Motor neuron (in vitro differentiated cells): ENCODE results near the gene NSD1. TPM values are rescaled to one million over a fixed set of nuclear protein-coding genes. Genes with fewer than 3 reads are reported as not detected.

Experiments
- ATAC-seq, 8 experiments: fragments of 200-7000 bp; cut with Tn5 transposase; replicated peaks in 6 of 8; 2 replicates each; pipeline ENCODE4 v1.8.0; 2021; ENCODE audit warnings: mild to moderate bottlenecking in 8 of 8, moderate library complexity in 8 of 8
- H3K27ac ChIP-seq, 2 donors: fragments of 250-450 bp; sonication (Bioruptor Pico); 2 replicates each; pipeline ENCODE4 v1.9.0; 2021; ENCODE audit warnings: antibody characterized with exemption in 2 of 2, mild to moderate bottlenecking in 2 of 2, moderate library complexity in 1 of 2
- H3K4me1 ChIP-seq, 2 donors: fragments of 250-450 bp; sonication (Bioruptor Pico); replicated peaks in 1 of 2; 2 replicates each; pipeline ENCODE4 v1.6.1; 2021; ENCODE audit warnings: antibody characterized with exemption in 2 of 2, mild to moderate bottlenecking in 2 of 2, moderate library complexity in 1 of 2
- H3K4me3 ChIP-seq, 5 donors: fragments of 250-450 bp; sonication (Bioruptor Pico); 2 replicates each; pipeline ENCODE4 v1.9.0; 2021; ENCODE audit warnings: antibody characterized with exemption in 5 of 5, mild to moderate bottlenecking in 5 of 5, moderate library complexity in 4 of 5
- WGBS, 10 experiments: fragments of 450-650 bp; shearing (Covaris generic); methylation state at CpG; one replicate each; pipeline ENCODE4 v1.0.0; 2022; 5-methylcytosine and 5-hydroxymethylcytosine counted together
- in situ Hi-C, 9 experiments: fragments of 400-800 bp; cut with MboI; loops; one replicate each; pipeline ENCODE4 v1.15.0; 2021; ENCODE audit warnings: low sequenced_read_pairs in 9 of 9, low pct_unique_long_range_greater_than_20kb in 2 of 9; ENCODE audit not compliant: unreplicated experiment in 9 of 9
- total RNA-seq, 8 experiments: library from RNA; unstranded; fragments of 300-600 nt; gene quantifications; 2 replicates each; pipeline versions ENCODE4 v1.2.3 to v1.2.4, GENCODE V29; 2022

Gene NSD1
- total RNA-seq, 8 experiments from 2014 or later: 23.9 to 91.7 (median 32.6) TPM

DNA sequence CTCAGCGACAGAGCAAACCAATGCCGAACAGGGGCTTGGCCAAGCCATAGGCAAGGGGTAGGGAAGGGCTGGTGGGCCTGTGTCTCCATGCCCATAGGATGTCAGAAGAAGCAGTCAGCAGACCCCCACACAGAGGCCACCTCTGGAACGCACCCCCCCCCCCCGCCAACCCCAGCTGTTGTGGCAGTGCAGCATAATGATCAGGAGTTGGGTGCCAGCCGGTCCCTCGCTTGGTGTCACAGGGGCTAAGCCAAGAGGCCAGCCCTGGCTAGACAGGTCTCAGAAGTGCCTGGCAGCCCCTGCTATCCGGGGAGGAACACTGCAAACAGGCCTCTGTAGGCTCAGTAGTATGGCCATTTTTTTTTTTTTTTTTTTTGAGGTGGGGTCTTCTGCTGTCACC lies 181.8 kb downstream of the NSD1 start:
- Histone ChIP-seq H3K27ac (no peak overlapping the region), H3K4me1 (peaks cover 0 to 4% of the 10 kb centered on the region in 2 donors), H3K4me3 (no peak overlapping the region)
- 50 to 100% (median 95%) methylated on average over 2 of the region's 7 CpGs; no CpG with 5 or more reads in 6 of the 10 experiments for WGBS, 10 experiments
- in situ Hi-C loops: no loop called here
- ATAC-seq: no peak

DNA sequence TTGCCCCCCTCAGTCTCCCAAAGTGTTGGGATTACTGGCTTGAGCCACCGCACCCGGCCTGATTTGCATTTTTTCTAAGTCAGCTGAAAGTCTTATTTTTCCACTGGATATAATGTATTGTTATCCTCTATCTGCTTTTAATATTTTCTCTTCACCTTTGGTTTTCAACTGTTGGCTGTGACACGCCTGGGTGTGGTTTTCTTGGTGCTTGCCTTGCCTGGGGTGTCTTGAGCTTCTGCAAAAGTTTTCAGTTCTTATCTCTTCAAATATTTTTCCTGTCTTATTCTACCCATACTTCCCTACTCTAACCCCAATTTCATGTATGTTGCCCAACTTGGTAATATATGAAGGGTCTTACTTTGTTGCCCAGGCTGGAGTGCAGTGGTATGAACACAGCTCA lies 182.4 kb downstream of the NSD1 start:
- ATAC-seq: no peak
- in situ Hi-C loops: no loop called here
- no peak overlapping the region for H3K4me3 ChIP-seq
- peaks cover 0 to 3% of the 10 kb centered on the region in 2 donors for H3K4me1 ChIP-seq
- no peak overlapping the region for H3K27ac ChIP-seq
- 81 to 100% (median 94%) methylated on average over 1 to 3 of the region's 3 CpGs; no CpG with 5 or more reads in 2 of the 10 experiments for WGBS, 10 experiments

DNA sequence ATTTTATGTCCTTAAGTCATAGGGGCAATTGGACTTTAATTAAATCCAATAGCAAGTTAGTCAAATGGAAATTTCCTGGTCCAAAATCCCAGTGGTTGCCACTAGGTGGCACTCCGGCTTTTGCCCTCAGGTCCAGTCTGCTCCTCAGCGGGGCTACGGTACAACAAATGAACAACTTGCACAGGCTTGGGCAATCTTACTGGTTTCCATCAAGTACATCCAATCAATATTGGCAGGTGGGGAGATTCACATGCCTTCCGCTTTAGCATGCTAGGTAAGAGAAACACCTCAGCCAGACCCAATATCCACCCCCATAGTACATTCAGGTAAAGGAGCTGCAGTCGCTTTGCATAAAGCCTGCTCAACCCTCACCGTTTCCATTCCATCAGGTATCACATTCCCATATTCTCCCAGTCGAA lies 184.4 kb downstream of the NSD1 start:
- Histone ChIP-seq H3K4me1 (no peaks in the 10 kb centered on the region), H3K4me3 (no peak overlapping the region), H3K27ac (no peak overlapping the region)
- in situ Hi-C loops: no loop called here
- WGBS, 10 experiments: 20 to 90% (median 36%) methylated on average over 2 to 6 of the region's 7 CpGs; no CpG with 5 or more reads in 2 of the 10 experiments
- ATAC-seq: peak; percentile 36 to 83 (median 55)

DNA sequence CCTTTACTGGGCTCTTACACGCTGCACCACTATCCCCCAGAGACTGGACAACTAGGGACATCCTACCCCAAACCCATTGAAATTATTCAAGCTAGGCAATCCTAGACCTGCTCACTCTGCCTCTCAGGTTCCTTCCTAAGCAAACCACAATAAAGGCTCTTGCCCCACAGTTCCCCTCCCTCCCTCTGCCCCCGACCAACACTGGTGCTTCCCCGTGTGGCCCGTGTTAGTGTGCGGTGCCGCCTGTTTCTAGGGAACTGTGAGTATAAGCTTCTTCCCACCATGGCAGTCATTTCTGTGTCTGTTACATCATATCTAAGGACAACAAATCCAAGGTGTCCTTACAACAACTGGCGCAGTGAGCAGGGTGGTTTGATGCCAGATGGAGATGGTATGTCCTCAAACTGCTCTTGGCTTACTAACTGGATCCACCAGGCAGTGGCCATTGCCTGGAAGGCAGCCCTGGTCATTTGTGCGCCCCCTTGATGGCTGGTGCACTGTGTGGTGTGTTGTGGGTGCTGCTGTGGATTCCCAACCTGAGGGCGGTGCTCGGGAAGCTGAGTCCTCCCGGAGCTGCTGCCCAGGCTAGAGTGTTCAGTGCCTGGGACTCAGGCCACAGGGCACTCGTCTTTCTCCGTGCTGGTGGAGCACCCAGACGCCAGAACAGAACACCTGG lies 186.5 kb downstream of the NSD1 start:
- H3K4me1 ChIP-seq: no peaks in the 10 kb centered on the region
- in situ Hi-C loops: no loop called here
- no peak overlapping the region for H3K4me3 ChIP-seq
- 80 to 100% (median 88%) methylated on average over 1 to 4 of the region's 14 CpGs; no CpG with 5 or more reads in 5 of the 10 experiments for WGBS, 10 experiments
- H3K27ac ChIP-seq: no peak overlapping the region
- ATAC-seq: no peak

DNA sequence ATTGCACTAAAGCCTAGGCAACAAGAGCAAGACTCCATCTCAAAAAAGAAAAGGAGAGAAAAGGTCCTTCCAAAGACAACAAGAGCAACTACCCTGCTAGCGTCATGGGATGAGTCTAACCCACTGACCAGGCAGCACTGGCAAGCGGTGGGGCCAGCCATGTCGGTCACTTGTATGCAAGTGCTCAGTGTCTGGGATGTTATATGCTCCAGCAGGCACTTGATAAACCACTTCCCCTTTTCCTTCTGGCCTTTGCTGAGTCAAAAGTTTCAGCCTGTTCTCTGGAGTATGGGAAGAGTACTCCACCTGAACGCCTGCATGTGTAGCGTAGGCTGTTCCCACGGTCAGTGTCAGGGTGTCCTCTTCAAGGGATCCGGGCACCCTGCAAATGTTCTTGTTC lies 187.3 kb downstream of the NSD1 start:
- Histone ChIP-seq H3K27ac (no peak overlapping the region), H3K4me1 (peaks cover 1 to 5% of the 10 kb centered on the region in 2 donors), H3K4me3 (no peak overlapping the region)
- no peak for ATAC-seq
- in situ Hi-C loops: no loop called here
- 88 to 100% (median 95%) methylated on average over 2 to 6 of the region's 7 CpGs; no CpG with 5 or more reads in 2 of the 10 experiments for WGBS, 10 experiments

DNA sequence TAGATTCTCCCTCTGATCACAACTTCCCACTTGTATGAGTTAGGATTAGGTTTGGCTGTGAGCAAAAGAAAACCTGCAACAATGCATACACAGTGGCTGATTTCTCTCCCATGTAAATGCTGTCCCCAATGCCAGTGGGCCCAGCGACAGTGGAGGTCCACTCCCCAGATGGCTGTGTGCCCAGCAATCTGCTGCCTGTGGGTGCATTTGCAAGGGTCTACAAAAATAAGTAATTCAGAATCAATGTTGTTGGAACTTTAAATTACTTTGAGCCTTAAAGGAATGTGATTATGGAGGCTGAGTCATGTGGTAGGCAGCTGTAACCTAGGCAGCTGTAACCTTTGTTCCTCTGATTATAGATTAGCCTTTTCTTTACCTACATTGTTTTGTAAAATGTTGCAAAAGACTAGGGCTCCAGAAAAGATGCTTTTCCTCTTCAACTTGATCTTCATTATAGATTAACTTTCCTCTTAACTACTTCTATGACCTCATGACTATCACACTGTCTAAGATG lies 192.4 kb downstream of the NSD1 start:
- ATAC-seq: peak in 2 of 8 experiments; percentile 30 to 40
- WGBS, 10 experiments: 0 to 40% (median 0%) methylated on average over 1 of the region's 1 CpG; no CpG with 5 or more reads in 6 of the 10 experiments
- in situ Hi-C loops: no loop called here
- Histone ChIP-seq H3K27ac (no peak overlapping the region), H3K4me1 (peaks cover 2 to 7% of the 10 kb centered on the region in 2 donors), H3K4me3 (no peak overlapping the region)

DNA sequence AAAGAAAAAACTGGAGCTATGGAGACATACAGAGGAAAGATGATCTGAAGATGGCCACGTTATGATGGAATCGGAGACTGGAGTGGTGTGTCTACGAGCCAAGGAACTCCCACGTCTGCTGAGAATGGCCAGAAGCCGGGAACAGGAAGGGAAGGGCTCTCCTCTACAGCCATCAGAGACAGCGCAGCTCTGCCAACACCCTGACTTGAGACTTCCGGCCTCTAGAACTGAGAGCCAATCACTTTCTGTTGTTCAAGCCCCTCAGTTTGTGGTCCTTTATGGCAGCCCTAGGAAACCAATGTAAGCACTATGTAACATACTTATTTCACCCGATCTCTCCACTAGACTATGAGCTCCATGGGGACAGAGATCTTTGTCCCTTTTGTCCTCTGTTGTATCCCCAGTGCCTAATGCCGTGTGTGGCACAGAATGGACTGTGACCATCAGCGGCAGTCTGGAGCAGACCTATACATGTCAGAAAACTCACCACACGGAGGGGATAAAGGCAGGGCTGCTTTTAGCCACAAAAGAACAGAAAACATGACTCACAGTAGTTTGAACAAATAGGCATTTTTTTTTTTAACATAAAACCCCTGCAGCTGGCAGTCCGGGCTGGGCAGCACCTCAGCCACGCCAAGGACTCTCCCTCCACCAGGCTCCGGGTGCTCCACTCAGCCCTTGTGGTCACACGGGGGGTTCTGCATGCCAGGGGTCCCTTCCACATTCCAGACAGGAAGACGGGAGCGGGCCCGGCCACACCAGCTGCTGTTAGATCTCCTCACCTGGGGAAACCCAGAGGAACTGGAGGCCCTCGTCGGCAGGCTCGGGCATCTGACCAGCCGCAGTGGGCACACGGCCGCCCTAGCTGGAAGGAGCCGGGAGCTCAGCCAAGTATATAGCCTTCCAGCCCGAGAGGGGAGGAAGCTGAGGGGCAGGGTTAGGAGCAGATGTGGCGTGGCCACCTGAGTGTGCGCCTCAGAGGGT lies 194.3 kb downstream of the NSD1 start:
- 42 to 100% (median 84%) methylated on average over 1 to 12 of the region's 28 CpGs; no CpG with 5 or more reads in 3 of the 10 experiments for WGBS, 10 experiments
- no peak overlapping the region for H3K27ac ChIP-seq

DNA sequence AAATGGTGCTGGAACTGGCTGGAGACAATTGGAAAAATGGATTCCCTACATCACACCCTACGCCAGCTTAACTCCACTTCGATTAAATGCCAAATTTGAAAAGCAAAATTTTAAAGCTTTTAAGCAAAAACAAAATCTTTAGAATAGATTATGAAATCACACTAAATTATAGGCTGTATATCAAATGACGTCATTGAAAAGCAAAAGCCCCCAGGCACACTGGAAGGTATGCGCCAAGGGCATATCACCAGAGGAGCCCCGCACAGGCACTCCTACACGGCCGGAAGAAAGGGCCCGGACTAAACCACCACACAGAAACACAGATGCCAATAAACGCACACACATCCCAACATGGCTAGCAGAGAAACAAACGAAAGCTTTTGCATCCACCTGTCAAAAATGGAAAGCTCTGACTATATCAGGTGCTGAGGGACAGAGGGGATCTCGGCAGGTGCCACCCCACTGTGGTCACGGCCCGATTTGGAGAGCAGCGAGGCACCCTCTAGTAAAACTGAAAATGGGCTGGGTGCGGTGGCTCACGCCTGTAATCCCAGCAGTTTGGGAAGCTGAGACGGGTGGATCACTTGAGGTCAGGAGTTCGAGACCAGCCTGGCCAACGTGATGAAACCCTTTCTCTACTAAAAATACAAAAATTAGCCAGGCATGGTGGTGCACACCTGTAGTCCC lies 195.1 kb downstream of the NSD1 start:
- 73 to 100% (median 96%) methylated on average over 1 to 9 of the region's 19 CpGs; no CpG with 5 or more reads in 3 of the 10 experiments for WGBS, 10 experiments
- Histone ChIP-seq H3K4me3 (no peak overlapping the region), H3K4me1 (peaks cover 2 to 7% of the 10 kb centered on the region in 2 donors), H3K27ac (no peak overlapping the region)
- ATAC-seq: no peak
- in situ Hi-C loops: no loop called here

More for the DNA sequence above, 194.3 kb downstream of the NSD1 start:
- in situ Hi-C loops: no loop called here
- peak in 6 of 8 experiments; percentile 15 to 98 (median 72) for ATAC-seq
- peaks cover 2 to 7% of the 10 kb centered on the region in 2 donors for H3K4me1 ChIP-seq
- H3K4me3 ChIP-seq: no peak overlapping the region

DNA sequence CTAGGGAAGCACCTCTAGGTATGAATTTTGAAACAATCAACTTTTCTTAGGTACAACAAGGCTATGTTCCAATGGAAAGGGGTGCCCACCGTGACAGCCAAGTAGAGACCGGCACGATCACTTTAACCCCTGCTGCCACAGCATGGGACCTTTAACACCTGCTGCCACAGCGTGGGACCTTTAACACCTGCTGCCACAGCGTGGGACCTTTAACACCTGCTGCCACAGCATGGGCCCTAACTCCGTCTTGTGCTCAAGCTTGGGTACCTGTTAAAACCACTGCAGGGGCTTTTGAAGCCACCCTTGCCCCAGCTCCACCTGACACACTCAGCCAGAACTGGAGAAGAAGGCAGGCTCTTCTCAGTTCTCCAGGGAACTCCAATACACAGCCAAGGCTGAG lies 196.3 kb downstream of the NSD1 start:
- Histone ChIP-seq H3K4me3 (no peak overlapping the region), H3K4me1 (peaks cover 2 to 7% of the 10 kb centered on the region in 2 donors), H3K27ac (no peak overlapping the region)
- no peak for ATAC-seq
- 85 to 100% (median 98%) methylated on average over 1 to 5 of the region's 6 CpGs; no CpG with 5 or more reads in 4 of the 10 experiments for WGBS, 10 experiments
- in situ Hi-C loops: no loop called here

DNA sequence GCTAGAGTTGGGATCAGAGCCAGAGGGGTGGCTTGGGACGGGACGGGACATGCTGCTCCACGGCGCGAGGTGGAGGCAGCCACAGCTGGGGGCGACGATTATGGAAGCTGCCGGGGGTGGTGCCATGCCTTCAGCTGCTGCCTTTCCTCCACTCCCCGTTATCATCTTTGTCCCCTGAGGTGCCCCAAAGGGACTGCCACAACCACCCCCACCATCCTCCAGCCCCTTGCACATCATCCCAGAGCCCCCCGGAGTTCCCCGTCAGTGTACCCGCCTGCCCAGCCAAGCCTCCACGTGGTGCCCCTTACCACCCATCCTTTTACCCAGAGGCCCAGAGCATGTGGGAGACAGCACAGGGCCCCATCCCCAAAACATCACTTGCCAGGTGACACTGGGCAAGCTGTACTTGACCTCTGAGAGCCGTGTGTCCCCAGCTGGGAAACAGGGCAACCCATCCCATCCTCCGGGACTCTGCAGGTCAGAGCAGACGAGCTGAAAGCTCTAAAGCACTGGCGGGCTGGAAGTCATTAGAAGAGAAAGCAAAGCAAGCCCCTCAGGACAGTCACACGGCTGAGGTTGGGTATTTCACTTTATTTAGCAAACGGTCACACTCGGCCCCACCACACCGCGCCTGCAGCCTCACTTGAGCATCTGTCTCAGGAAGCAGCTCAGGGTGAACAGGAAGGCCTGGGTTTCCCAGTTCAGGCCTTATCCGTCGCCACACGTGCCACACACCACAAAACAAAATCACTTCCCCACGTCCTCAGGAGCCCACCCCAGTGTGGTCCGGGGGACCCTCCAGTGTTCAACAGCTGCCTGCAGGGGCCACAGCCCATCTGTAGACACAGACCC lies 197.6 kb downstream of the NSD1 start:
- in situ Hi-C loops: no loop called here
- H3K4me3 ChIP-seq: no peak overlapping the region
- no peak overlapping the region for H3K27ac ChIP-seq
- ATAC-seq: no peak
- no peaks in the 10 kb centered on the region for H3K4me1 ChIP-seq
- 91 to 100% (median 96%) methylated on average over 1 to 10 of the region's 27 CpGs; no CpG with 5 or more reads in 5 of the 10 experiments for WGBS, 10 experiments

DNA sequence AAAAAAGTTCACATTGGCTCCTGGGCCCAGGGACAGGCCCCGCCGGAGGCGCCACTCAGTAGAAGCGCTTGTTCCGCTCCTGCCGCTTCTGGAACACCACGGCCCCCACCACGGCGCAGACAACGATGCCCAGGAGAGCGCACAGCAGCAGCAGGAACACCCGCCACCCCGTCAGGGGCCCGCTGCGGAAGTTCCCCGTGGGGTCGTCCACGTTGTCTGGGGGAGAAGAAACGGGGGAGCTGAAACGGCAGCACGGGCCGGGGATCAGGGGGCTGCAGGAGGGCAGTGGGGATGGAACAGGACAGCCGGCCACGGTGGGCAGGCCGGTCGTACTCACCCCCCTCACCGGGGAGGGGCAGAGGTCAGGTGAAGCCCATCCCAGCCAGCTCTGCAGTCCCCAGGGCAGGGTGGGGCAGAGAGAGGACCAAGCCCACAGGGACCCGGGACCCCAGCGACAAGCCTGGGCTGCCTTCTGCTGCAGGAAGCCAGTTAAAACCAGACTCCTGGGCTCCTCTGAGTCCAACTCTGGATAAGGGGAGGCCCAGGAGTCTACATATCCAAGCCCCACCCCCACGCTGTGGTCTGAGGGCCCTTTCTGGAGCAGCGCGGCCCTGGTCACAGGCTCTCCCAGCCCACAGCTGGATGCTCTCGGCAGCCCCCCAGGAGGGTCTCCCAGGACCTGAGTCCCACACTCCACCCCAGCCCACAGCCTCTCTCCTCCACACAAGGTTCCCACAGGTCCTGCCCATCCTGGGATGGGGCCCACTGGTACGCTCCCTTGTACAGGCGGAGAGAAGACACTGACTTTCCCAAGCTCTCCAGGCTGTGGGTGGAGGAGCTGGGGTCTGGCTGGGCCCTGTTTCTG lies 198.7 kb downstream of the NSD1 start:
- H3K4me3 ChIP-seq: no peak overlapping the region
- ATAC-seq: no peak
- WGBS, 10 experiments: 83 to 100% (median 95%) methylated on average over 2 to 10 of the region's 35 CpGs; no CpG with 5 or more reads in 4 of the 10 experiments
- no peaks in the 10 kb centered on the region for H3K4me1 ChIP-seq
- no peak overlapping the region for H3K27ac ChIP-seq
- in situ Hi-C loops: no loop called here
